Ureter (tissue), 1 donor: ENCODE measurements around the gene TTC7B. TPM values are rescaled to one million over a fixed set of nuclear protein-coding genes. Genes with fewer than 3 reads are reported as not detected.
"Not testable (repeated sequence)": the region's sequence is repeated elsewhere in the genome, so short reads cannot be mapped to it uniquely, and the experiment has no call there.

Experiments
- DNase-seq: peaks from one replicate; pipeline ENCODE4 v3.0.0-alpha.2; 2020; ENCODE audit warnings: low spot score
- total RNA-seq: library from RNA; stranded (reverse); gene quantifications from one replicate; pipeline ENCODE4 v1.2.4, GENCODE V29; 2023
- donor health status: DM: yes; HTN: yes; CAD: no.

The TTC7B gene
- total RNA-seq, 1 donor from 2014 or later = 68.8 TPM

- no peak for DNase-seq
Observed at GRCh38 chr14:90530523-90530922, 285.7 kb downstream of the TTC7B start.

- no peak for DNase-seq
Observed at GRCh38 chr14:90527978-90528377, 288.3 kb downstream of the TTC7B start.

GRCh38 chr14:90526536-90526935 lies 289.7 kb downstream of the TTC7B start:
- DNase-seq = not testable (repeated sequence)

GRCh38 chr14:90525353-90526028 lies 290.7 kb downstream of the TTC7B start:
- DNase-seq = not testable (repeated sequence)

- DNase-seq = no peak
Observed at GRCh38 chr14:90523961-90524875, 292.0 kb downstream of the TTC7B start.

GRCh38 chr14:90523544-90523943 lies 292.7 kb downstream of the TTC7B start:
- no peak for DNase-seq

- DNase-seq = no peak
Observed at GRCh38 chr14:90522571-90523191, 293.5 kb downstream of the TTC7B start.

GRCh38 chr14:90521930-90522483 lies 294.2 kb downstream of the TTC7B start:
- no peak for DNase-seq

- no peak for DNase-seq
Observed at GRCh38 chr14:90521084-90521929, 294.9 kb downstream of the TTC7B start.

GRCh38 chr14:90520326-90520725 lies 295.9 kb downstream of the TTC7B start:
- no peak for DNase-seq

GRCh38 chr14:90519262-90519920 lies 296.8 kb downstream of the TTC7B start:
- no peak for DNase-seq

- no peak for DNase-seq
Observed at GRCh38 chr14:90518941-90519256, 297.3 kb downstream of the TTC7B start.

- DNase-seq = no peak
Observed at GRCh38 chr14:90518069-90518940, 297.9 kb downstream of the TTC7B start.

- peak; percentile 72 for DNase-seq
Observed at GRCh38 chr14:90517076-90517841, 299.0 kb downstream of the TTC7B start.

- no peak for DNase-seq
Observed at GRCh38 chr14:90514566-90514965, 301.7 kb downstream of the TTC7B start.

GRCh38 chr14:90514015-90514398 lies 302.2 kb downstream of the TTC7B start:
- no peak for DNase-seq

- DNase-seq = peak; percentile 73
Observed at GRCh38 chr14:90513161-90514014, 302.8 kb downstream of the TTC7B start.

- no peak for DNase-seq
Observed at GRCh38 chr14:90512329-90512991, 303.8 kb downstream of the TTC7B start.
